GM12891 (cell line): ENCODE data around the gene ACTR10.

ENCODE experiments used
- DNase-seq: peaks from one replicate; pipeline ENCODE4 v3.0.0; 2011; ENCODE audit warnings: low spot score; ENCODE audit not compliant: insufficient read length
- FAIRE-seq: peaks from 2 replicates; lab custom pipeline; 2011; peaks lifted over from hg19 to GRCh38; lab: Jason Lieb, UNC
- PAX5 ChIP-seq: IDR thresholded peaks from 2 replicates; pipeline ENCODE4 v1.6.1; 2011; ENCODE audit warnings: low read length, moderate library complexity, mild to moderate bottlenecking; ENCODE audit not compliant: insufficient read depth, severe bottlenecking
- POLR2A ChIP-seq: IDR thresholded peaks from 2 replicates; pipeline ENCODE4 v1.6.1; 2011; ENCODE audit warnings: low read depth, low read length, control low read depth
- POLR2AphosphoS5 ChIP-seq: IDR thresholded peaks from 2 replicates; pipeline ENCODE4 v1.6.1; 2011; ENCODE audit warnings: low read depth, low read length, control low read depth
- POU2F2 ChIP-seq: IDR thresholded peaks from 2 replicates; pipeline ENCODE4 v1.6.1; 2011; ENCODE audit warnings: low read depth, mild to moderate bottlenecking, control low read depth, low read length, moderate library complexity
- SPI1 ChIP-seq: IDR thresholded peaks from 2 replicates; pipeline ENCODE4 v1.6.1; 2011; ENCODE audit warnings: low read depth, low read length, control low read depth
- TAF1 ChIP-seq: IDR thresholded peaks from 2 replicates; pipeline ENCODE4 v1.6.1; 2011; ENCODE audit warnings: low read depth, low read length, control low read depth

ACTR10 gene

GRCh38 chr14:58280954-58281787, 81.2 kb downstream of the ACTR10 start:
- peak; percentile 12 for DNase-seq
- TF ChIP-seq PAX5 (no peak), SPI1 (peak; percentile 76)
- peak; percentile 75 for FAIRE-seq

GRCh38 chr14:58281969-58282368, 82.0 kb downstream of the ACTR10 start:
- no peak for DNase-seq
- no peak for FAIRE-seq
- TF ChIP-seq TAF1 (no peak), POLR2A (no peak), SPI1 (no peak), POLR2AphosphoS5 (no peak), POU2F2 (no peak), PAX5 (no peak)

GRCh38 chr14:58282925-58283593, 83.1 kb downstream of the ACTR10 start:
- DNase-seq (no peak), FAIRE-seq (no peak)
- TF ChIP-seq SPI1 (no peak), TAF1 (no peak), POU2F2 (no peak), PAX5 (no peak), POLR2A (no peak), POLR2AphosphoS5 (no peak)

- TF ChIP-seq PAX5 (no peak), TAF1 (no peak), POLR2AphosphoS5 (no peak), SPI1 (no peak), POU2F2 (no peak), POLR2A (no peak)
- FAIRE-seq = no peak
- no peak for DNase-seq
These were observed 83.8 kb downstream of the ACTR10 start for GRCh38 chr14:58283730-58284129.

GRCh38 chr14:58285132-58285531, 85.2 kb downstream of the ACTR10 start:
- FAIRE-seq (no peak), DNase-seq (no peak)
- TF ChIP-seq POU2F2 = no peak
- TF ChIP-seq TAF1 = no peak
- no peak for TF ChIP-seq PAX5
- no peak for TF ChIP-seq POLR2AphosphoS5
- no peak for TF ChIP-seq SPI1
- TF ChIP-seq POLR2A = no peak
